Measurements from ENCODE around the gene RAPGEF6. TPM values are rescaled to one million over a fixed set of nuclear protein-coding genes. Genes with fewer than 3 reads are reported as not detected.

RAPGEF6 gene
- total RNA-seq, 5 donors from 2014 or later (not counting 1 experiment from before 2014, with no cell fraction given) = 82.9 to 122 (median 87.7) TPM

DNA sequence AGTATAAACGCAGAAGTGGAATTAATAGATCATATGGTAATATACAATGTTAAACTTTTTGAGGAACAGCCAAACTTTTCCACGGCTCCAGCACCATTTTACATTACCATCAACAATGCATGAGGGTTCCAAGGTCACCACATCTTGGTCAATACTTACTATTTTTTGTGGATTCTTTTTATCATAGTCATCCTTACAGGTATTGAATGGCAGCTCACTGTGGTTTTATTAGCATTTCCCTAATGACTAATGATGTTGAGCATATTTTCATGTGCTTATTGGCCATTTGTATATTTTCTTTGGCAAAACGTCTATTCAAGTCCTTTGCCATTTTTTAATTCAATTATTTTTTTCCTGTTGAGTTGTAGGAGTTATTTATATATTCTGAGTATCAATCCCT is 14.1 kb upstream of the RAPGEF6 start:
- no peak overlapping the region for H3K4me3 Mint-ChIP-seq
- ATAC-seq (replicated peaks in 1 of 4) (no peak), DNase-seq (no peak)
- ChIA-PET CTCF (no interaction called here), POLR2A (no interaction called here)
- H3K27ac ChIP-seq (ENCODE audit: low read length) = no peak overlapping the region
- peaks cover 59% of the 10 kb centered on the region for H3K36me3 Mint-ChIP-seq
- WGBS (ENCODE audit: insufficient coverage) = no CpG with 5 or more reads among the region's 3 CpGs
- no peak overlapping the region for H3K4me3 ChIP-seq (ENCODE audit: control insufficient read depth in 1 of 2, extremely low read depth in 1 of 2, low read length in 1 of 2)
- H3K36me3 ChIP-seq (ENCODE audit: control insufficient read depth in 2 of 2, extremely low read depth in 1 of 2, insufficient read depth in 1 of 2, low read length in 1 of 2) = peaks cover 3 to 31% of the 10 kb centered on the region in 2 donors
- H3K4me1 Mint-ChIP-seq = peaks cover 0 to 2% (median 0%) of the 10 kb centered on the region in 3 donors
- no peaks in the 10 kb centered on the region for H3K27me3 Mint-ChIP-seq
- no peaks in the 10 kb centered on the region for H3K9me3 ChIP-seq
- no peaks in the 10 kb centered on the region for H3K27me3 ChIP-seq (replicated peaks in 1 of 2; ENCODE audit: control insufficient read depth in 2 of 2, extremely low read depth in 1 of 2, insufficient read depth in 2 of 2, low read length in 1 of 2)
- no peaks in the 10 kb centered on the region for H3K4me1 ChIP-seq (ENCODE audit: control insufficient read depth in 1 of 2, extremely low read depth in 1 of 2, insufficient read depth in 2 of 2, low read length in 2 of 2)
- H3K9me3 Mint-ChIP-seq = no peaks in the 10 kb centered on the region
- H3K27ac Mint-ChIP-seq = no peak overlapping the region

- DNase-seq (no peak), ATAC-seq (replicated peaks in 1 of 4) (no peak)
- Mint-ChIP-seq H3K27me3 (no peaks in the 10 kb centered on the region), H3K9me3 (no peaks in the 10 kb centered on the region), H3K27ac (no peak overlapping the region), H3K4me3 (no peak overlapping the region), H3K36me3 (peaks cover 57% of the 10 kb centered on the region), H3K4me1 (peaks cover 0 to 2% (median 0%) of the 10 kb centered on the region in 3 donors)
- CTCF ChIA-PET = interaction anchor here (0.6 kb wide), 2 partner anchors 61 to 81 kb away, joined by 3 read pairs; no protein-coding TSS in a partner anchor
- H3K27me3 ChIP-seq (replicated peaks in 1 of 2; ENCODE audit: control insufficient read depth in 2 of 2, extremely low read depth in 1 of 2, insufficient read depth in 2 of 2, low read length in 1 of 2) = no peaks in the 10 kb centered on the region
- no peak overlapping the region for H3K4me3 ChIP-seq (ENCODE audit: control insufficient read depth in 1 of 2, extremely low read depth in 1 of 2, low read length in 1 of 2)
- WGBS (ENCODE audit: insufficient coverage) = 90% methylated on average over 6 of the region's 10 CpGs
- POLR2A ChIA-PET = interaction anchor here in 1 of 2 donors (0.6 to 0.7 kb wide), 2 partner anchors 9 to 143 kb away, joined by 4 to 5 read pairs; no protein-coding TSS in a partner anchor
- H3K36me3 ChIP-seq (ENCODE audit: control insufficient read depth in 2 of 2, extremely low read depth in 1 of 2, insufficient read depth in 1 of 2, low read length in 1 of 2) = peaks cover 3 to 31% of the 10 kb centered on the region in 2 donors
- H3K27ac ChIP-seq (ENCODE audit: low read length) = no peak overlapping the region
- H3K9me3 ChIP-seq = no peaks in the 10 kb centered on the region
- no peaks in the 10 kb centered on the region for H3K4me1 ChIP-seq (ENCODE audit: control insufficient read depth in 1 of 2, extremely low read depth in 1 of 2, insufficient read depth in 2 of 2, low read length in 2 of 2)
Measured at GRCh38 chr5:131647048-131647769, 12.2 kb upstream of the RAPGEF6 start.

GRCh38 chr5:131644822-131645221 is 9.8 kb upstream of the RAPGEF6 start:
- no peak overlapping the region for H3K27ac ChIP-seq (ENCODE audit: low read length)
- Mint-ChIP-seq H3K27me3 (no peaks in the 10 kb centered on the region), H3K27ac (no peak overlapping the region), H3K4me1 (peaks cover 9 to 14% (median 13%) of the 10 kb centered on the region in 3 donors), H3K9me3 (no peaks in the 10 kb centered on the region), H3K4me3 (no peak overlapping the region), H3K36me3 (peaks cover 38% of the 10 kb centered on the region)
- no peaks in the 10 kb centered on the region for H3K27me3 ChIP-seq (replicated peaks in 1 of 2; ENCODE audit: control insufficient read depth in 2 of 2, extremely low read depth in 1 of 2, insufficient read depth in 2 of 2, low read length in 1 of 2)
- peaks cover 0 to 15% of the 10 kb centered on the region in 2 donors for H3K36me3 ChIP-seq (ENCODE audit: control insufficient read depth in 2 of 2, extremely low read depth in 1 of 2, insufficient read depth in 1 of 2, low read length in 1 of 2)
- ATAC-seq (replicated peaks in 1 of 4) (no peak), DNase-seq (no peak)
- H3K4me1 ChIP-seq (ENCODE audit: control insufficient read depth in 1 of 2, extremely low read depth in 1 of 2, insufficient read depth in 2 of 2, low read length in 2 of 2) = peaks cover 3 to 7% of the 10 kb centered on the region in 2 experiments
- WGBS (ENCODE audit: insufficient coverage) = no CpG with 5 or more reads among the region's 7 CpGs
- H3K4me3 ChIP-seq (ENCODE audit: control insufficient read depth in 1 of 2, extremely low read depth in 1 of 2, low read length in 1 of 2) = no peak overlapping the region
- ChIA-PET POLR2A (no interaction called here), CTCF (interaction anchor here in 1 of 2 donors (0.6 kb wide), 1 partner anchor 12 kb away, joined by 3 read pairs; no protein-coding TSS in a partner anchor)
- H3K9me3 ChIP-seq = no peaks in the 10 kb centered on the region

DNA sequence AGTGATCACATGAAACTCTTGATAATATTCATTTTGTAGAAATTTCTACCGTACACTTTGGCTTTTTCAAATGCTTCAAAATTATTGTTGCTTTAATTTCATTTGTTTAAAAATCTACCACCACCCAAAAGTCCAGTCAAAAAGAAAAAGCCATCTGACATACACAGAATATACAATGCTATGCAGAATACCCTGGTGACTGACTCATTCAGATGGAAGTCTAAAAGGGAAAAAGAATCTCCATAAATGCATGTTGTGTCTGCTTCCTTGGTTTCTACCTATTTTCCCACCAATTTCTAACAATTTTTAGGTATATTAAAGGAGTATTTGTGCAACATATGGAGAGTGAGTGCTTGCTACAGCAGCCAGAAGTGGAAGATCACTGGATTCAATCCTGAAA is 9.3 kb upstream of the RAPGEF6 start:
- Mint-ChIP-seq H3K4me3 (no peak overlapping the region), H3K9me3 (no peaks in the 10 kb centered on the region), H3K36me3 (peaks cover 34% of the 10 kb centered on the region), H3K27ac (no peak overlapping the region), H3K27me3 (no peaks in the 10 kb centered on the region), H3K4me1 (peaks cover 14 to 19% (median 17%) of the 10 kb centered on the region in 3 donors)
- Histone ChIP-seq H3K27me3 (replicated peaks in 1 of 2; ENCODE audit: control insufficient read depth in 2 of 2, extremely low read depth in 1 of 2, insufficient read depth in 2 of 2, low read length in 1 of 2) (no peaks in the 10 kb centered on the region), H3K9me3 (no peaks in the 10 kb centered on the region), H3K4me1 (ENCODE audit: control insufficient read depth in 1 of 2, extremely low read depth in 1 of 2, insufficient read depth in 2 of 2, low read length in 2 of 2) (peaks cover 3 to 11% of the 10 kb centered on the region in 2 experiments), H3K36me3 (ENCODE audit: control insufficient read depth in 2 of 2, extremely low read depth in 1 of 2, insufficient read depth in 1 of 2, low read length in 1 of 2) (peaks cover 0 to 15% of the 10 kb centered on the region in 2 donors), H3K4me3 (ENCODE audit: control insufficient read depth in 1 of 2, extremely low read depth in 1 of 2, low read length in 1 of 2) (no peak overlapping the region), H3K27ac (ENCODE audit: low read length) (no peak overlapping the region)
- DNase-seq (no peak), ATAC-seq (replicated peaks in 1 of 4) (no peak)
- ChIA-PET POLR2A (no interaction called here), CTCF (interaction anchor here in 1 of 2 donors (0.6 kb wide), 1 partner anchor 12 kb away, joined by 3 read pairs; no protein-coding TSS in a partner anchor)
- WGBS (ENCODE audit: insufficient coverage) = 86% methylated on average over 1 of the region's 1 CpG

DNA sequence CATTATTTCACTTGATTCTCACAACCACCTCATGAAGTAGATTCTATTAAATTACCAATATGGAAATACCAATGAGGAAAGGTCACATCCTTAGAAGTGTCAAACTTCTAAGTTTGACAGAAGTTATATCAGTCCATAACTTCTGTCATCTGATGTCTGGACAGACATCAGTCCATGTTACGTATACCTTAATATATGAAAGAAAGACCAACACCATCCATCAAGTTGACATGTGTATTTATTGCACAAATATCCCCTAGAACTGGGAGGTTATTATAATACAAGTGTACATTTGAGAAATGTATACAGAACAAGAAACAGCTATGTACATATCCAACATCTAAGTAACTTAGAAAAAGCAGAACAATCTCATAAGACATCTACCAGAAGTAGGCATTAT is 6.5 kb upstream of the RAPGEF6 start:
- no peaks in the 10 kb centered on the region for H3K27me3 Mint-ChIP-seq
- Histone ChIP-seq H3K4me1 (ENCODE audit: control insufficient read depth in 1 of 2, extremely low read depth in 1 of 2, insufficient read depth in 2 of 2, low read length in 2 of 2) (peaks cover 3 to 17% of the 10 kb centered on the region in 2 experiments), H3K9me3 (no peaks in the 10 kb centered on the region), H3K27me3 (replicated peaks in 1 of 2; ENCODE audit: control insufficient read depth in 2 of 2, extremely low read depth in 1 of 2, insufficient read depth in 2 of 2, low read length in 1 of 2) (no peaks in the 10 kb centered on the region), H3K36me3 (ENCODE audit: control insufficient read depth in 2 of 2, extremely low read depth in 1 of 2, insufficient read depth in 1 of 2, low read length in 1 of 2) (peaks cover 0 to 9% of the 10 kb centered on the region in 2 donors), H3K4me3 (ENCODE audit: control insufficient read depth in 1 of 2, extremely low read depth in 1 of 2, low read length in 1 of 2) (no peak overlapping the region), H3K27ac (ENCODE audit: low read length) (no peak overlapping the region)
- peak overlapping the region; percentile 39 to 92 for H3K27ac Mint-ChIP-seq
- no peaks in the 10 kb centered on the region for H3K9me3 Mint-ChIP-seq
- ChIA-PET POLR2A (no interaction called here), CTCF (interaction anchor here in 1 of 2 donors (1.3 kb wide), 1 partner anchor 15 kb away, joined by 4 read pairs; no protein-coding TSS in a partner anchor)
- H3K36me3 Mint-ChIP-seq = peaks cover 22% of the 10 kb centered on the region
- DNase-seq (no peak), ATAC-seq (replicated peaks in 1 of 4) (no peak)
- no CpG with 5 or more reads among the region's 1 CpG for WGBS (ENCODE audit: insufficient coverage)
- peaks cover 20 to 25% (median 25%) of the 10 kb centered on the region in 3 donors for H3K4me1 Mint-ChIP-seq
- no peak overlapping the region for H3K4me3 Mint-ChIP-seq

- ATAC-seq (replicated peaks in 1 of 4) (peak; percentile 80 to 83 (median 82)), DNase-seq (peak in 32 of 35 experiments; percentile 25 to 75 (median 50))
- H3K9me3 Mint-ChIP-seq = no peaks in the 10 kb centered on the region
- peaks cover 28 to 32% (median 32%) of the 10 kb centered on the region in 3 donors for H3K4me1 Mint-ChIP-seq
- Histone ChIP-seq H3K4me1 (ENCODE audit: control insufficient read depth in 1 of 2, extremely low read depth in 1 of 2, insufficient read depth in 2 of 2, low read length in 2 of 2) (peaks cover 9 to 22% of the 10 kb centered on the region in 2 experiments), H3K27me3 (replicated peaks in 1 of 2; ENCODE audit: control insufficient read depth in 2 of 2, extremely low read depth in 1 of 2, insufficient read depth in 2 of 2, low read length in 1 of 2) (no peaks in the 10 kb centered on the region), H3K27ac (ENCODE audit: low read length) (peak overlapping the region; percentile 40), H3K4me3 (ENCODE audit: control insufficient read depth in 1 of 2, extremely low read depth in 1 of 2, low read length in 1 of 2) (no peak overlapping the region), H3K36me3 (ENCODE audit: control insufficient read depth in 2 of 2, extremely low read depth in 1 of 2, insufficient read depth in 1 of 2, low read length in 1 of 2) (peaks cover 0 to 2% of the 10 kb centered on the region in 2 donors), H3K9me3 (no peaks in the 10 kb centered on the region)
- peaks cover 16% of the 10 kb centered on the region for H3K36me3 Mint-ChIP-seq
- WGBS (ENCODE audit: insufficient coverage) = no CpG with 5 or more reads among the region's 5 CpGs
- POLR2A ChIA-PET = interaction anchor here (0.6 to 0.8 kb wide), 3 partner anchors 76 to 125 kb away, joined by 3 read pairs; no protein-coding TSS in a partner anchor
- no peaks in the 10 kb centered on the region for H3K27me3 Mint-ChIP-seq
- CTCF ChIA-PET = interaction anchor here in 1 of 2 donors (1.3 kb wide), 1 partner anchor 16 kb away, joined by 4 read pairs; no protein-coding TSS in a partner anchor
- peak overlapping the region; percentile 82 to 92 for H3K27ac Mint-ChIP-seq
- peak overlapping the region; percentile 21 to 44 (median 29) for H3K4me3 Mint-ChIP-seq
Measured at GRCh38 chr5:131640043-131640856, 5.2 kb upstream of the RAPGEF6 start.

Data from T-cell (primary cell).